Measurements from ENCODE around the gene PDGFB.
A peak's percentile ranks its signal among the peaks of the same experiment; 100 is the strongest.

The PDGFB gene

DNA sequence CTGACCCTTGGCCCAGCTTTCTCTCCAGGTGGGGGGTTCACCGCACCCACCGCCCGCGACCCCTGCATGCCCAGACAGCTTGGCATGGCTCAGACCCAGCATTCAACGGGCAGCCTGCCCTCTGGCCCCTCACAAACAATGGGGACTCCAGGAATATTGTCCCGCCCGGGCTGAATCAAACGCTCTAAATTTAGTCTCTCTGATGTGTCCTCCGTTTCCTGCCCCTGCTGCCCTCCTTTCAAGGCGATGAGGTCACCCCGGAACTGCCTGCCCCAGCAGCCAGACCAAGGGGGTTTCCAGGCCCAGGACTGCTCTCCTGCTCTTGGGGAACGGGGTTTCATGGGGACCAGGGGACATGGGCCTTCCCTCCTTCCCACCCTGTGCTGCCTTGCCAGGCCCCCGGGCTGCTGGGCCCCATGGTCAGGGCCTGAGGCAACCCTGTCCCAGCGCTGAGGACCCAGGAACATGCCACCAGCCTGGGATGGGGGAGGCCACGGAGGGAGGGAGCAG is 10.1 kb upstream of the PDGFB start:
- no peaks in the 10 kb centered on the region for H3K9me2 ChIP-seq (replicated peaks; ENCODE audit: insufficient read depth, low read length)
- no peaks in the 10 kb centered on the region for H3F3A ChIP-seq (ENCODE audit: insufficient read depth, low read length)
- peaks cover 43% of the 10 kb centered on the region for H3K4me1 ChIP-seq (ENCODE audit: low read length)
- no peaks in the 10 kb centered on the region for H3K36me3 ChIP-seq (replicated peaks; ENCODE audit: insufficient read depth, low read length)
- DNase-seq = peak; percentile 71
- peak overlapping the region; percentile 60 for H3K9ac ChIP-seq (ENCODE audit: low read length)
- H3K9me3 ChIP-seq (replicated peaks; ENCODE audit: insufficient read depth, low read length) = no peaks in the 10 kb centered on the region
- H4K20me1 ChIP-seq (ENCODE audit: insufficient read depth, low read length) = no peaks in the 10 kb centered on the region
- peak overlapping the region; percentile 49; the same call in 1 of the 2 replicates for H3K27ac ChIP-seq (ENCODE audit: low read length)
- no peaks in the 10 kb centered on the region for H3K79me2 ChIP-seq (ENCODE audit: low read length)
- H3K4me2 ChIP-seq (ENCODE audit: low read depth, low read length) = peak overlapping the region; percentile 60
- no peaks in the 10 kb centered on the region for H3K27me3 ChIP-seq (replicated peaks; ENCODE audit: insufficient read depth, low read length)
- peak overlapping the region; percentile 59 for H2AFZ ChIP-seq (ENCODE audit: low read length)
- TF ChIP-seq EZH2 (optimal IDR thresholded peaks at IDR 0.05; ENCODE audit: low read depth, low read length) (no peak), EZH2phosphoT487 (IDR thresholded peaks at IDR 0.05; ENCODE audit: low read length) (no peak)
- TF ChIP-seq, protein P1, sequence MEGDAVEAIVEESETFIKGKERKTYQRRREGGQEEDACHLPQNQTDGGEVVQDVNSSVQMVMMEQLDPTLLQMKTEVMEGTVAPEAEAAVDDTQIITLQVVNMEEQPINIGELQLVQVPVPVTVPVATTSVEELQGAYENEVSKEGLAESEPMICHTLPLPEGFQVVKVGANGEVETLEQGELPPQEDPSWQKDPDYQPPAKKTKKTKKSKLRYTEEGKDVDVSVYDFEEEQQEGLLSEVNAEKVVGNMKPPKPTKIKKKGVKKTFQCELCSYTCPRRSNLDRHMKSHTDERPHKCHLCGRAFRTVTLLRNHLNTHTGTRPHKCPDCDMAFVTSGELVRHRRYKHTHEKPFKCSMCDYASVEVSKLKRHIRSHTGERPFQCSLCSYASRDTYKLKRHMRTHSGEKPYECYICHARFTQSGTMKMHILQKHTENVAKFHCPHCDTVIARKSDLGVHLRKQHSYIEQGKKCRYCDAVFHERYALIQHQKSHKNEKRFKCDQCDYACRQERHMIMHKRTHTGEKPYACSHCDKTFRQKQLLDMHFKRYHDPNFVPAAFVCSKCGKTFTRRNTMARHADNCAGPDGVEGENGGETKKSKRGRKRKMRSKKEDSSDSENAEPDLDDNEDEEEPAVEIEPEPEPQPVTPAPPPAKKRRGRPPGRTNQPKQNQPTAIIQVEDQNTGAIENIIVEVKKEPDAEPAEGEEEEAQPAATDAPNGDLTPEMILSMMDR (IDR thresholded peaks at IDR 0.05; ENCODE audit: low read length) = no peak
- H3K4me3 ChIP-seq (ENCODE audit: low read length) = no peak overlapping the region

- Histone ChIP-seq H3K4me2 (ENCODE audit: low read depth, low read length) (peak overlapping the region; percentile 60), H3K9ac (ENCODE audit: low read length) (peak overlapping the region; percentile 60), H3K9me2 (replicated peaks; ENCODE audit: insufficient read depth, low read length) (no peaks in the 10 kb centered on the region), H3K27ac (ENCODE audit: low read length) (peak overlapping the region; percentile 49), H3K36me3 (replicated peaks; ENCODE audit: insufficient read depth, low read length) (no peaks in the 10 kb centered on the region), H4K20me1 (ENCODE audit: insufficient read depth, low read length) (no peaks in the 10 kb centered on the region), H3K9me3 (replicated peaks; ENCODE audit: insufficient read depth, low read length) (no peaks in the 10 kb centered on the region), H2AFZ (ENCODE audit: low read length) (no peak overlapping the region), H3K79me2 (ENCODE audit: low read length) (no peaks in the 10 kb centered on the region), H3F3A (ENCODE audit: insufficient read depth, low read length) (no peaks in the 10 kb centered on the region), H3K27me3 (replicated peaks; ENCODE audit: insufficient read depth, low read length) (no peaks in the 10 kb centered on the region), H3K4me3 (ENCODE audit: low read length) (no peak overlapping the region), H3K4me1 (ENCODE audit: low read length) (peaks cover 43% of the 10 kb centered on the region)
- TF ChIP-seq EZH2 (optimal IDR thresholded peaks at IDR 0.05; ENCODE audit: low read depth, low read length) = no peak
- TF ChIP-seq, protein P1 (IDR thresholded peaks at IDR 0.05; ENCODE audit: low read length) = no peak
- TF ChIP-seq EZH2phosphoT487 (IDR thresholded peaks at IDR 0.05; ENCODE audit: low read length) = no peak
- no peak for DNase-seq
Observed at GRCh38 chr22:39254122-39254521, 9.3 kb upstream of the PDGFB start.

- H3K79me2 ChIP-seq (ENCODE audit: low read length) = no peaks in the 10 kb centered on the region
- peak; percentile 42 for DNase-seq
- H3K4me2 ChIP-seq (ENCODE audit: low read depth, low read length) = peak overlapping the region; percentile 60
- no peaks in the 10 kb centered on the region for H4K20me1 ChIP-seq (ENCODE audit: insufficient read depth, low read length)
- TF ChIP-seq, protein P1 (IDR thresholded peaks at IDR 0.05; ENCODE audit: low read length) = no peak
- TF ChIP-seq EZH2 (optimal IDR thresholded peaks at IDR 0.05; ENCODE audit: low read depth, low read length) (no peak), EZH2phosphoT487 (IDR thresholded peaks at IDR 0.05; ENCODE audit: low read length) (no peak)
- peak overlapping the region; percentile 49 for H3K27ac ChIP-seq (ENCODE audit: low read length)
- H3K9me3 ChIP-seq (replicated peaks; ENCODE audit: insufficient read depth, low read length) = no peaks in the 10 kb centered on the region
- H3K4me1 ChIP-seq (ENCODE audit: low read length) = peaks cover 43% of the 10 kb centered on the region
- H3K9ac ChIP-seq (ENCODE audit: low read length) = peak overlapping the region; percentile 60
- H3K27me3 ChIP-seq (replicated peaks; ENCODE audit: insufficient read depth, low read length) = no peaks in the 10 kb centered on the region
- peak overlapping the region; percentile 38 for H2AFZ ChIP-seq (ENCODE audit: low read length)
- no peaks in the 10 kb centered on the region for H3F3A ChIP-seq (ENCODE audit: insufficient read depth, low read length)
- no peaks in the 10 kb centered on the region for H3K36me3 ChIP-seq (replicated peaks; ENCODE audit: insufficient read depth, low read length)
- peak overlapping the region; percentile 1; the same call in 1 of the 2 replicates for H3K4me3 ChIP-seq (ENCODE audit: low read length)
- no peaks in the 10 kb centered on the region for H3K9me2 ChIP-seq (replicated peaks; ENCODE audit: insufficient read depth, low read length)
Observed at GRCh38 chr22:39253435-39254070, 8.8 kb upstream of the PDGFB start.

All from MM.1S (cell line).